H54 (cell line): ENCODE data around the gene EXOC4.

Experiments used
- DNase-seq: peaks from one replicate; pipeline ENCODE4 v3.0.0; 2011; ENCODE audit warnings: low spot score, mixed read lengths; ENCODE audit not compliant: insufficient read length
- FAIRE-seq: peaks from 3 replicates; lab custom pipeline; 2011; peaks lifted over from hg19 to GRCh38; lab: Jason Lieb, UNC
- POLR2A ChIP-seq: IDR thresholded peaks from 2 replicates; pipeline ENCODE4 v1.6.1; 2011; ENCODE audit warnings: low read depth, mild to moderate bottlenecking, low read length

EXOC4 gene

DNA sequence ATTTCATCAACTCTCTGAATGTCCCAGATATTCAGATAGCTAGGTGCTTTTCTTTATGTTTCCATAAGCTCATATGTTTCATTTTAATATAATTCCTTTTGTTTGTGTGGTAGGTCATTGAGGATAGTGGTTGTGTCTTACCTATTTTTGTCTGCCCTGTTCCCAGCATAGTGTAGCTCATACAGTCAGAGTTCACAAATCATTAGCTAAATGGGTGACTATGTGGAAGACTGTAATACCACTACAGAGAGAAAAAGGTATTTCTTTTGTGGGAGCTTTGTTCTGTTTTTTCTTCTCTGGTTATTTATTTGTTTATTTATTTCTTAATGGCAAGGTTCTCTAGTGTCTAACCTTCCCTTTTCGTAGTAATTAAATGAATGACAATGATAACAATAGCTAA, 39.8 kb downstream of the EXOC4 start:
- no peak for FAIRE-seq
- no peak for DNase-seq
- TF ChIP-seq POLR2A: no peak

DNA sequence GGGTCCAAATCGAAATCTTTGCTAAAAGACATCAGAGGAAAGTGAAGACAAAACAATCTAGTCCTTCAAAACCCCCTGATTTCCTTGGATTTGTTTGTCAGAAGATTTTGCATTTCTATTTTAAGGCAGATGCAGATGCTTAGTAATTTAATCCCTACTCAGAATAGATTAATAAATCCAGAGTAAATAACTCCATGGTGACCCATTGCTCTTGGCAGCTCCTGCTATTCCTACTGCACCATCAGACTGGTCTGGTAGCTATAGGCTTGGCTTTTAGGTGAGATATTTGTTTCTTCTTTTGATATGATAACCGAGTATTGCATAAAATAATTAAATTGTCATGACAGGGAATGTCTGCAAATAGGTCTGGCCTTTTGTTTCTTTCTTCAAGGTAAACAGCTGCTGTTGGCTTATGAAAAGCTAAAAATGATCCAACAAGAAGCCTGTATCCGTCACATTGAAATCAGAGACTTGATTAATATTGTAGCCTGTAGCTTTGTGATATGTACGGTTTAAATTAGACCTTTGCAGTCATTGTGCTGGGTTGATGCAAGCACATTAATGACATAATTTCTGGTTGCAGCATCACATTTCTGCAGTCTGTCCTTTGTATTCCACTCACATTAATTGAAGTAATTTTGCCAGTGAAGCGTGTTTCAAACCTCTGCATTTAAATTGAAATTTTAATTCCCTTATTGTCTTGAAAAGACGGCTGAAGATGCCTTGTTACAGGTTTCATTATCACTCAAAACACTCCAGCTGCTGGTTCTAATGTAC, 40.7 kb downstream of the EXOC4 start:
- DNase-seq (no peak), FAIRE-seq (no peak)
- TF ChIP-seq POLR2A: no peak

DNA sequence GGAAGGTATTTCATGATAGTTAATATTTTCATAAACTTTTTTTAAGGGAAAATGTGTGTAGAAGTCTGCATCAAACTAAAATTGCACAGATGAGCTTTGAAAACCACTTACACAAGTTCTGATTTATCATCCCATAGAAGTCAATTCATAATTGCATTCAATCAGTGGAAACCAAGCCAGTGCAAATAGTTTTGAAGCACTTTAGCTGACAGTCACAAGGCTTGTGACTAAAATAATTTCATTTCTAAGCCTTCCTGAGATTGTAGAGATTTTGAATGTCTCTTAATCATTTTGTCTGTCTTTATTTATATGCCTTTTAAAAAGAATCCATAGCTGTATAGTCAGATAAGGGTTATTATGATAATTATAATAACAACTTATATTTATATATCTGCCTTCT, 41.4 kb downstream of the EXOC4 start:
- no peak for DNase-seq
- FAIRE-seq: no peak
- no peak for TF ChIP-seq POLR2A

DNA sequence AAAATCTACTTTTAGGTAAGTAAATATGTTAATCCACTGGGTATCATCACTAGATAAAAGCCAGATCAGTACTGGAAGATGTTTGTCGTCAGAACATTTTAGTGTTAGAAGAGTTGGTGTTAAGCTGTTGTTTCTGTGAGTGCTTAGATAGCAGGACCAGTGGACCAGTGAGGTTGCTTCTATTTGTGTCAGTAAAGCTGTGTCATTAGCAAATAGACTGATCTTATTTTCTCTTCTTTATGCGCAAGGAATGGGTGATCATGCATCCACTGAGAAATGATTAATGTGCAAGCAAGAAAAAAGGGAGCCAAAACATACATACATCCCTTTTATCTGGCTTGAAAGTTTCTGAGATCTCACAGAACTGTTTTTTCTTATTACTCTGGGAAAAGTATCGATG, 42.6 kb downstream of the EXOC4 start:
- FAIRE-seq (no peak), DNase-seq (no peak)

DNA sequence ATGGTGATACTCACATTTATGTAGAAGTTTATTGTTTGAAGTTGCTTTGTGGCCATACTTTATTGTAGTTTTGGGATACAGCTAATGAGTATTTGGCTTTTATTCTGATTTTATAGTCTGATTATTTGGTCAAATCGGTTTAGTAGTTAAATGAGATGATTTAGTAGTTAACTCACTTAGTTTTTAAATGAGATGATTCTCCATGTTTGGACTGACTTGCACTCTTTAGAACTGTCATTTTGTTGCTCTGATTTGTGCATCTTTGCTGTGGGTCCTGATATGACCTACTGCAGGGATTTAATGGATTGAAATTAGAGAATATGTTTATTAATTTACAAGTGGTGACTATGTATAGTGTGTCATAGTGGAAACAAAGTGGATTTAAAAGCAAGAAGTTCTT, 44.2 kb downstream of the EXOC4 start:
- DNase-seq (no peak), FAIRE-seq (peak; percentile 50)
- TF ChIP-seq POLR2A: no peak

More for the DNA sequence above, 42.6 kb downstream of the EXOC4 start:
- no peak for TF ChIP-seq POLR2A

DNA sequence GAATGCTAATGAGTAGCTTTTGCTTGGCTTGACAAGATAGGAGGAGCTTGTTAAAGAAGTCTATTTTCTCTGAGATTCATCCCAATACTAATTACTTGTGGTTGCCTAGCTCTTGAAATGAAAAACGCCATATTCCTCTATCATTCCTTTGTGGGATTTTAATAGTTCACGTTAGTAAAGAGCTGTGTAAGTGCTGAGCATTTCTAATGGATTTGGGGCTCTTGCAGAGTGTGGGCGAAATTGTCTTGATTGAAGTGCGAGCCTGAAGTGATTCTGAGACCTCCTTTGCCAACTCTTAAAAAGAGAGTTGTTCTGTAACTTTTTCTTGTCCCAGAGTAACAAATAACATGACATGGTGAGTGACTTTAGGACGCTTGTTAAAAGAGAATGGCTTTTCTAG, 45.2 kb downstream of the EXOC4 start:
- DNase-seq: no peak
- TF ChIP-seq POLR2A: no peak
- no peak for FAIRE-seq

DNA sequence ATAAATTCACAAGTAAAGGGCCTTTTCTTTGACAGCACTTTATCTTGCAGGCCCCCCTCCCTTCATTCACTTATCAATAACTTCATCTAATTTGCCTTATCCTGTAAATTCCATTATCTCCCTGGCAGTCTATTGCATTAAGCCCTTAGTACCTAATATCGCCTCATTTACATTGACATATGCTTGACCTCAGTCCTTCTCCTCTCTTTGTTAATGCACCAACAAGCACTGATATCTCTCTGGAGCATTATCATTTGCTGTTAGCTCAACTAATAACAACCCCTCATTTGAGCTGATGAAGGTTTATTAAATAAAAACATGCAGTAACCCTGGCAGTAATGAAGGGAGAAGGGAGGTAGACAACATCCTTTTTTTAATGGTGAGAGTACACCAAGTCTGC, 46.8 kb downstream of the EXOC4 start:
- no peak for FAIRE-seq
- no peak for DNase-seq
- TF ChIP-seq POLR2A: no peak

DNA sequence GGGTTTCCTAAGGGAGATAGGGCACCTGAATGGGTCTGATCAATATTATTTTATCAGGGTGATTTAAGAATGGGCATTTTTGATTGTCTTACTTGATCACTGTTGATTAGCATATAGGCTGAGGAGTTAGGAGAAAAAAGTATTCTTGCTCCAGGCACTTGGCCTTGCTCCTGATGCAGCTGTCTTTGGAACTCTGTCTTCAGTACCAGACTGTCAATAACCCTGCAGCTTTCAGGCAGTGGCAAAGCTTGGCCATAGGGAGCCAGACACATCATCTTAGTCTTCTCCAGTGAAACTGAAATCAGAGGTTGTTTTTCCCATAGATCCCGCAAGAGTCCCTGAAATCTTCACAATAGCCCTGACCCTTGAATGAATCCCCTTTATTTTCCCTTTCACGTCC, 47.2 kb downstream of the EXOC4 start:
- no peak for DNase-seq
- no peak for TF ChIP-seq POLR2A
- FAIRE-seq: no peak

DNA sequence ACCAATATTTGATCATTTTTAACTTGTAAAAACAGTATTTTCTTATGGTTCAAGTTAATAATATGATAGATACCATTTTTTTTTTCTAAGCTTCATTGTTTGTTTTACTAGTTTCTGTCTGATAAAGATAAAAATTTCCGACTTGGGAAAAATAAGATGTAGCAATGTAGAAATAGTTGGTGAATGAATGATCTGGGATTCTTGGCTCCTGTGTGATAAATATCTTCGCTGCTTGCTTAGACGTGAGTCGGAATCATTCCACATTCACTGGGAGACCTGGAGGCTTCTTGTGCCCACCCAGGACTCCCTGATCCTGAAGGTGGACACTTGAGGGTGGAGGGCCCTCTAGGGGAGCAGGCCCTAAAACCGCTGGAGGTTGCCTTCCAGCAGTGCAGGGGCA, 47.9 kb downstream of the EXOC4 start:
- DNase-seq (no peak), FAIRE-seq (no peak)
- no peak for TF ChIP-seq POLR2A

DNA sequence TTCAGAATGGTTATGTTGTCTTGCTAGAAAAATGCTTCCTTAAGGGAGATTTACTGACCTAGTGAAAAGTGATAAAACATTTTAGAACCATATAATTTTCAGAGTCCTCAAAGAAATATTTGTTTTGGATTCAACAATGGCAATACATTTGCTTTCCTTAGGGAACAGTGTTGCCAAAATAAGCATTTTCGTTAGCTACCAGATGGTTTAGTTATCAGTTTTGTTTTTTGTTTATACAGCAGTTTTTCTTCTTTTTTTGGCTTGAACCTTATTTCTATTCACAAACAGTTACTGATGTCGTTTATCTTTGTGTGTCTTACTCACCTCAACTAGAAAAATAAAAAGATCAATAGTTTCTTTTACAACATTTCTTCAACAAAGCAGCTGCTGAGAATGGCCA, 48.6 kb downstream of the EXOC4 start:
- DNase-seq: no peak
- FAIRE-seq: no peak
- TF ChIP-seq POLR2A: no peak

DNA sequence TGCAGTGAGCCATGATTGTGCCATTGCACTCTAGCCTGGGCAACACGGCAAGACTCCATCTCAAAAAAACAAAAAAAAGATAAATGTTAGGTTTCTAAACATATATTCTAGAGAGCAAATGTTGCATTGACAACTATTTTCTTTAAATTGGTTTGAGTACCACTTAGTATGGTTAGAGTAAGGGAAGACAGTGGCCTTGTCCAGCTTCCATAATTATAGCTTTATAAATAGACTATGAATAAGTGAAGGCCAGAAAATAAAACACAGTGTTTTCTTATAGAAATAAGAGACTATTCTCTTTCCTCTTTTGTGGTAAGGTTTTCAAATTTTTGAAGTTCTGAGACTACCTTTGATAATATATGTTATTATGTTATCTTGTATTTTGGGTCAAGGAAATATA, 50.5 kb downstream of the EXOC4 start:
- FAIRE-seq (no peak), DNase-seq (no peak)
- TF ChIP-seq POLR2A: no peak

DNA sequence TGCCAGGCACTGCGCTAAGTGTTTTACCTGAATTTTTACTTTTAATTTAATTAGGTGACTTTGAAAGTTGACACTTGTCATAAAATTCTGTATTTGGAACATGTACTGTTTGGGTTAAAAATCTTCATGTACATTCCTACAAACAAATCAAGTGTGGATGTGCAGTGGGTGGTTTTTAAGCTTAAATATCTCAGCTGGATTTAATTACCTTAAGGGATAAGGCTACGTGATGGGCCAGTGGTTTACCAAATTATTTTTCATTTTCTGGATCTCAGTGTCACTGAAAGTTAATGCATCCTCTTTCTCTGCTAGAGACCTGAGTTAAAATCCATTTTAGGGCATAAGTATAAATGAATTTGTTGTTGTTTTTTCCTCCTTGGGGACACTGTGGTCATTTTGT, 51.1 kb downstream of the EXOC4 start:
- FAIRE-seq (no peak), DNase-seq (no peak)
- TF ChIP-seq POLR2A: no peak

DNA sequence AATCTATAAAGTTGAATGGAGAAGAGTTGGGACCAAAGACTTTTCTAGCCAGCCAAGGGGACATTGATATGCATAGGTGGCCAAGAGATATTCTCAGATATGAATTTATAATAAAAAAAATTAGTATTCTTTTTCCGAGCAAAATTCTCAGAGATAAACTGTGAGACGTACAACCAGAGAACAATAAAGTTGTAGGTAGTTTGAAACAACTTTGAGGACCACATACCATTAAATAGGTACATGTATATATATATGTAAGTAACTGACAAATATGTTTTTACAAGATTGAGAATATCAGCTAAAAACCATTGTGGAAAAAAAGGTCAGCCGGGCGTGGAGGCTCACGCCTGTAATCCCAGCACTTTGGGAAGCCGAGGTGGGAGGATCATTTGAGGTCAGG, 56.5 kb downstream of the EXOC4 start:
- DNase-seq (no peak), FAIRE-seq (no peak)
- no peak for TF ChIP-seq POLR2A

DNA sequence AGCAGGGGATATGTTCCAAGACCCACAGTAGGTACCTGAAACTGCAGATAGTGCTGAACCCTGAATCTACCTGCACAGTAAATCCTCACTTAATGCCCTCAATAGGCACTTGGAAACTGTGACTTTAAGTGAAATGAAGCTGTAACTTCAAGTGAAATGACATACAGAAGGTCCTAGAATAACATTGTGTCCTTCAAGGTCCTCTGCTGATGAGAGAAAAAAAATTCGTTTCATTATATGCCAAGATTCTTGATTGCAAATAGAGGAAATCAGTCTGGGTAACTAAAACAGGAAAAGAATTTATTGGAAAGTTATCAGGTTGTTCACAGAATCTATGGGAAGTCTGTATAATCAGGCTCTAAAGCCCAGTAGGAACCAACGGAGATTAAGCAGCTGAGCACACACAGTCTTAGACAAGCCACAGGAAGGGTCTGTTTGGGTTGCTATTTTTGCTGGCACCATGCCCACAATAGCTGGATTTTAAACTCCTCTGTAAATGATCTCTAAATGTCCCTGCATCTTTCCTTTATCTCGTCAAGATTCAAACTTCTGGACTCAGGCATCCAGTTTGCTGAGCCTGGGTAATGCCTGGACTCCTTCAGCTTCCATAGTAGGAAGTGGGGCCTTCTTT, 57.5 kb downstream of the EXOC4 start:
- DNase-seq (no peak), FAIRE-seq (no peak)
- no peak for TF ChIP-seq POLR2A

DNA sequence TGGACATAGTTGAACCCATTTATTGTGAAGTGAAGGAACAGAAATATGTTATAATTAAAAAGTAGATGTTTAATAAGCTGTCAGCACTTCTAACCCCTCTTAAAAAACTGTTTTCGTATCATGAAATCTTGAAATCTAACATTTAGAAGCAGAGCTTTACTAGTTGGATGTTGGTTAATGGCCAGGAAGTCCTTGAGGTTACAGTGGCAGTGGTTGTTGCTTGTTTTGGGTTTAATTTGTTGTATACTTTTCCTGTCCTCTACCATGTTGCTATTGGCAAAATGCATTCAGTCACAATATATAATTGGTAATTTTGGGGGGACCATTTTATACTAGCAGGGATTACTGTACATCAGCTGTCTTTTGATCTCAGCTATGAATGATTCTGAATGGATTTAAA, 60.7 kb downstream of the EXOC4 start:
- DNase-seq (no peak), FAIRE-seq (no peak)
- TF ChIP-seq POLR2A: no peak

DNA sequence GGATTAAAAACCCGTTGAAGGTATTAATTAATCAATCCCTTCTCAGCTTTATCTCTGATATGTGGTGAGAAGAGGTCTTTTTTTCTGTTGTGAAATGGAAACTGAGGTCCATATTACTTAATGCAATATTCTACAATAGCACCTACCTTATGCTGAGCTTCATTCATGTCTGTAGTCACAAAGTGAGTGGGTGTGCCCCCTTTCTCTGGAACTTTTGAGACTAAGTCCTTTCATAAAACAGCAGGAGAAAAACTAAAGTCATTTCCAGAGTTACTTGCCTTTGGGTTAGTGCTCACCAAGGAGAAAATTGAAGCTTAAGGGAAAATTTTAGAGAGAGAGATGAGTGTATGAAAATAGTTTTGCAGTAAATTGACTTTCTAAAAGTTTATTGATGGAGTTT, 61.2 kb downstream of the EXOC4 start:
- DNase-seq: no peak
- FAIRE-seq: no peak
- TF ChIP-seq POLR2A: no peak
